ENCODE results near the gene MBOAT2.

MBOAT2 gene

GRCh38 chr2:8839189-8839965 is 164.1 kb downstream of the MBOAT2 start:
- Histone ChIP-seq H2BK120ac (ENCODE audit: low read depth, low read length) (no peak overlapping the region), H3K4me3 (ENCODE audit: low read length in 2 of 2) (no peak overlapping the region), H4K8ac (ENCODE audit: low read depth, low read length) (no peak overlapping the region), H4K91ac (ENCODE audit: low read depth, low read length, poor library complexity) (no peak overlapping the region), H3K4me2 (ENCODE audit: insufficient read depth, low read length, poor library complexity, severe bottlenecking) (no peak overlapping the region), H3K9ac (ENCODE audit: low read depth, low read length, poor library complexity) (no peak overlapping the region), H3K4ac (ENCODE audit: low read length) (no peak overlapping the region), H2BK15ac (ENCODE audit: low read length) (no peak overlapping the region), H2AFZ (ENCODE audit: low read length) (no peak overlapping the region), H3K14ac (ENCODE audit: low read length) (no peak overlapping the region), H2AK5ac (ENCODE audit: low read depth, low read length) (no peak overlapping the region), H3K18ac (ENCODE audit: low read length) (no peak overlapping the region), H3K27me3 (ENCODE audit: control insufficient read depth in 3 of 3, insufficient read depth in 3 of 3, low read depth in 1 of 3, low read length in 3 of 3) (no peaks in the 10 kb centered on the region), H3K79me1 (ENCODE audit: low read depth, low read length) (peaks cover 3% of the 10 kb centered on the region), H3K9me3 (replicated peaks in 1 of 2; ENCODE audit: control insufficient read depth in 2 of 2, insufficient read depth in 1 of 2, low read depth in 1 of 2, low read length in 2 of 2) (no peaks in the 10 kb centered on the region), H2BK12ac (ENCODE audit: low read length) (no peak overlapping the region), H3K36me3 (replicated peaks in 1 of 2; ENCODE audit: control insufficient read depth in 2 of 2, insufficient read depth in 2 of 2, low read length in 2 of 2) (no peaks in the 10 kb centered on the region), H3K27ac (replicated peaks; ENCODE audit: low read length) (no peak overlapping the region), H3K23ac (ENCODE audit: low read depth, low read length, poor library complexity) (no peak overlapping the region), H2BK5ac (ENCODE audit: low read length) (no peak overlapping the region), H3K4me1 (ENCODE audit: control insufficient read depth in 2 of 2, insufficient read depth in 1 of 2, low read depth in 1 of 2, low read length in 2 of 2) (peaks cover 1 to 3% of the 10 kb centered on the region in 2 donors)
- WGBS, 2 donors (ENCODE audit: extremely low coverage in 2 of 2, insufficient read length in 2 of 2, insufficient replicate concordance in 1 of 2) = no CpG with 5 or more reads among the region's 5 CpGs
- DNase-seq (ENCODE audit: low spot score) = no peak

GRCh38 chr2:8837795-8838140 is 165.7 kb downstream of the MBOAT2 start:
- Histone ChIP-seq H4K8ac (ENCODE audit: low read depth, low read length) (no peak overlapping the region), H2AK5ac (ENCODE audit: low read depth, low read length) (no peak overlapping the region), H3K14ac (ENCODE audit: low read length) (no peak overlapping the region), H3K27me3 (ENCODE audit: control insufficient read depth in 3 of 3, insufficient read depth in 3 of 3, low read depth in 1 of 3, low read length in 3 of 3) (no peaks in the 10 kb centered on the region), H4K91ac (ENCODE audit: low read depth, low read length, poor library complexity) (no peak overlapping the region), H3K23ac (ENCODE audit: low read depth, low read length, poor library complexity) (no peak overlapping the region), H2BK15ac (ENCODE audit: low read length) (no peak overlapping the region), H3K4me1 (ENCODE audit: control insufficient read depth in 2 of 2, insufficient read depth in 1 of 2, low read depth in 1 of 2, low read length in 2 of 2) (peaks cover 1 to 3% of the 10 kb centered on the region in 2 donors), H3K79me1 (ENCODE audit: low read depth, low read length) (peaks cover 3% of the 10 kb centered on the region), H3K36me3 (replicated peaks in 1 of 2; ENCODE audit: control insufficient read depth in 2 of 2, insufficient read depth in 2 of 2, low read length in 2 of 2) (no peaks in the 10 kb centered on the region), H2BK5ac (ENCODE audit: low read length) (no peak overlapping the region), H2BK12ac (ENCODE audit: low read length) (no peak overlapping the region), H3K18ac (ENCODE audit: low read length) (no peak overlapping the region), H3K4me2 (ENCODE audit: insufficient read depth, low read length, poor library complexity, severe bottlenecking) (no peak overlapping the region), H3K9ac (ENCODE audit: low read depth, low read length, poor library complexity) (no peak overlapping the region), H3K9me3 (replicated peaks in 1 of 2; ENCODE audit: control insufficient read depth in 2 of 2, insufficient read depth in 1 of 2, low read depth in 1 of 2, low read length in 2 of 2) (no peaks in the 10 kb centered on the region), H3K27ac (replicated peaks; ENCODE audit: low read length) (no peak overlapping the region), H2AFZ (ENCODE audit: low read length) (peak overlapping the region; percentile 99), H3K4me3 (ENCODE audit: low read length in 2 of 2) (peak overlapping the region in 1 of 2 donors; percentile 95), H3K4ac (ENCODE audit: low read length) (no peak overlapping the region), H2BK120ac (ENCODE audit: low read depth, low read length) (no peak overlapping the region)
- no peak for DNase-seq (ENCODE audit: low spot score)
- WGBS, 2 donors (ENCODE audit: extremely low coverage in 2 of 2, insufficient read length in 2 of 2, insufficient replicate concordance in 1 of 2) = no CpG with 5 or more reads among the region's 11 CpGs

GRCh38 chr2:8836971-8837794 is 166.3 kb downstream of the MBOAT2 start, which contains the start of gene KIDINS220:
Gene KIDINS220 (minus strand): TSS chr2:8837613. CDS start chr2:8827093, 10,520 bp downstream.
- Histone ChIP-seq H4K91ac (ENCODE audit: low read depth, low read length, poor library complexity) (no peak within 1 kb of the TSS), H3K4me2 (ENCODE audit: insufficient read depth, low read length, poor library complexity, severe bottlenecking) (peak within 1 kb of the TSS; percentile 62), H3K14ac (ENCODE audit: low read length) (no peak within 1 kb of the TSS), H2BK5ac (ENCODE audit: low read length) (peak within 1 kb of the TSS; percentile 62), H3K27ac (replicated peaks; ENCODE audit: low read length) (no peak within 1 kb of the TSS), H4K8ac (ENCODE audit: low read depth, low read length) (no peak within 1 kb of the TSS), H3K79me1 (ENCODE audit: low read depth, low read length) (peaks cover 3% of the 10 kb centered on the region), H3K9me3 (replicated peaks in 1 of 2; ENCODE audit: control insufficient read depth in 2 of 2, insufficient read depth in 1 of 2, low read depth in 1 of 2, low read length in 2 of 2) (no peaks in the 10 kb centered on the region), H3K18ac (ENCODE audit: low read length) (peak within 1 kb of the TSS; percentile 94), H3K9ac (ENCODE audit: low read depth, low read length, poor library complexity) (peak within 1 kb of the TSS; percentile 92), H2AFZ (ENCODE audit: low read length) (peak within 1 kb of the TSS; percentile 99), H3K36me3 (replicated peaks in 1 of 2; ENCODE audit: control insufficient read depth in 2 of 2, insufficient read depth in 2 of 2, low read length in 2 of 2) (no peaks in the 10 kb centered on the region), H3K23ac (ENCODE audit: low read depth, low read length, poor library complexity) (peak within 1 kb of the TSS; percentile 90), H2BK12ac (ENCODE audit: low read length) (no peak within 1 kb of the TSS), H3K4ac (ENCODE audit: low read length) (no peak within 1 kb of the TSS), H3K4me1 (ENCODE audit: control insufficient read depth in 2 of 2, insufficient read depth in 1 of 2, low read depth in 1 of 2, low read length in 2 of 2) (peaks cover 1 to 3% of the 10 kb centered on the region in 2 donors), H3K27me3 (ENCODE audit: control insufficient read depth in 3 of 3, insufficient read depth in 3 of 3, low read depth in 1 of 3, low read length in 3 of 3) (no peaks in the 10 kb centered on the region), H2BK120ac (ENCODE audit: low read depth, low read length) (no peak within 1 kb of the TSS), H3K4me3 (ENCODE audit: low read length in 2 of 2) (peak within 1 kb of the TSS; percentile 95 to 100), H2AK5ac (ENCODE audit: low read depth, low read length) (no peak within 1 kb of the TSS), H2BK15ac (ENCODE audit: low read length) (no peak within 1 kb of the TSS)
- WGBS, 2 donors (ENCODE audit: extremely low coverage in 2 of 2, insufficient read length in 2 of 2, insufficient replicate concordance in 1 of 2) = no CpG with 5 or more reads among the region's 67 CpGs
- DNase-seq (ENCODE audit: low spot score) = peak; percentile 78

- no peak overlapping the region for H2BK5ac ChIP-seq (ENCODE audit: low read length)
- H3K79me1 ChIP-seq (ENCODE audit: low read depth, low read length) = peaks cover 3% of the 10 kb centered on the region
- H3K27ac ChIP-seq (replicated peaks; ENCODE audit: low read length) = no peak overlapping the region
- H3K18ac ChIP-seq (ENCODE audit: low read length) = no peak overlapping the region
- H2BK120ac ChIP-seq (ENCODE audit: low read depth, low read length) = no peak overlapping the region
- no peak for DNase-seq (ENCODE audit: low spot score)
- H3K23ac ChIP-seq (ENCODE audit: low read depth, low read length, poor library complexity) = no peak overlapping the region
- no peak overlapping the region for H2BK12ac ChIP-seq (ENCODE audit: low read length)
- no peak overlapping the region for H3K14ac ChIP-seq (ENCODE audit: low read length)
- H3K36me3 ChIP-seq (replicated peaks in 1 of 2; ENCODE audit: control insufficient read depth in 2 of 2, insufficient read depth in 2 of 2, low read length in 2 of 2) = no peaks in the 10 kb centered on the region
- no peak overlapping the region for H2AFZ ChIP-seq (ENCODE audit: low read length)
- H3K4me3 ChIP-seq (ENCODE audit: low read length in 2 of 2) = no peak overlapping the region
- H4K8ac ChIP-seq (ENCODE audit: low read depth, low read length) = no peak overlapping the region
- H3K27me3 ChIP-seq (ENCODE audit: control insufficient read depth in 3 of 3, insufficient read depth in 3 of 3, low read depth in 1 of 3, low read length in 3 of 3) = no peaks in the 10 kb centered on the region
- H3K9me3 ChIP-seq (replicated peaks in 1 of 2; ENCODE audit: control insufficient read depth in 2 of 2, insufficient read depth in 1 of 2, low read depth in 1 of 2, low read length in 2 of 2) = no peaks in the 10 kb centered on the region
- no peak overlapping the region for H3K4ac ChIP-seq (ENCODE audit: low read length)
- no peak overlapping the region for H3K9ac ChIP-seq (ENCODE audit: low read depth, low read length, poor library complexity)
- H4K91ac ChIP-seq (ENCODE audit: low read depth, low read length, poor library complexity) = no peak overlapping the region
- no peak overlapping the region for H3K4me2 ChIP-seq (ENCODE audit: insufficient read depth, low read length, poor library complexity, severe bottlenecking)
- peaks cover 6 to 13% of the 10 kb centered on the region in 2 donors for H3K4me1 ChIP-seq (ENCODE audit: control insufficient read depth in 2 of 2, insufficient read depth in 1 of 2, low read depth in 1 of 2, low read length in 2 of 2)
- no peak overlapping the region for H2AK5ac ChIP-seq (ENCODE audit: low read depth, low read length)
- no peak overlapping the region for H2BK15ac ChIP-seq (ENCODE audit: low read length)
These were observed 168.2 kb downstream of the MBOAT2 start for GRCh38 chr2:8835279-8835678.

Data from neuronal stem cell (in vitro differentiated cells).